HG03064 (cell line): ENCODE measurements around the gene RUSC2.
"Not testable (repeated sequence)": the region's sequence is repeated elsewhere in the genome, so short reads cannot be mapped to it uniquely, and the experiment has no call there.

Source experiments
- ATAC-seq: cut with Tn5 transposase; IDR thresholded peaks from one replicate; pipeline ENCODE4 v1.9.1; 2021; ENCODE audit warnings: low read depth; ENCODE audit not compliant: unreplicated experiment

Gene RUSC2

GRCh38 chr9:35519692-35520363 is 29.9 kb downstream of the RUSC2 start:
- ATAC-seq, result no peak

- no peak for ATAC-seq
These were observed 30.4 kb downstream of the RUSC2 start for GRCh38 chr9:35520364-35520710.

GRCh38 chr9:35521708-35522107 is 31.8 kb downstream of the RUSC2 start:
- no peak for ATAC-seq

GRCh38 chr9:35522187-35522586 is 32.3 kb downstream of the RUSC2 start:
- no peak for ATAC-seq

GRCh38 chr9:35522700-35523099 is 32.8 kb downstream of the RUSC2 start:
- ATAC-seq, result no peak

GRCh38 chr9:35523556-35523955 is 33.6 kb downstream of the RUSC2 start:
- ATAC-seq, result not testable (repeated sequence)

GRCh38 chr9:35526087-35526801 is 36.3 kb downstream of the RUSC2 start:
- no peak for ATAC-seq

- ATAC-seq, result no peak
These were observed 39.4 kb downstream of the RUSC2 start for GRCh38 chr9:35529161-35529823.

GRCh38 chr9:35533398-35533797 is 43.5 kb downstream of the RUSC2 start:
- no peak for ATAC-seq

- ATAC-seq, result not testable (repeated sequence)
These were observed 45.0 kb downstream of the RUSC2 start for GRCh38 chr9:35534921-35535320.

GRCh38 chr9:35537913-35538312 is 48.0 kb downstream of the RUSC2 start:
- no peak for ATAC-seq

GRCh38 chr9:35538361-35539234 is 48.7 kb downstream of the RUSC2 start:
- ATAC-seq, result no peak
